Retinal pigment epithelial cell (primary cell): ENCODE measurements around the gene SYNDIG1L.

ENCODE experiments used
- DNase-seq: peaks from one replicate; pipeline ENCODE4 v3.0.0-alpha.2; 2010; ENCODE audit warnings: low read depth
- H3K4me3 ChIP-seq: 2 replicates; pipeline ENCODE4 v1.5.1; 2011; ENCODE audit warnings: mild to moderate bottlenecking, low read length, control low read depth, moderate library complexity
- CTCF ChIP-seq: conservative IDR thresholded peaks from 2 replicates; pipeline ENCODE4 v1.5.1; 2011; ENCODE audit warnings: low read depth, low read length, control low read depth, inconsistent platforms

Gene SYNDIG1L

GRCh38 chr14:74403619-74404417 is 22.2 kb downstream of the SYNDIG1L start:
- no peak for DNase-seq
- TF ChIP-seq CTCF: no peak

GRCh38 chr14:74402401-74403251 is 23.4 kb downstream of the SYNDIG1L start:
- no peak for DNase-seq

More at GRCh38 chr14:74403619-74404417, 22.2 kb downstream of the SYNDIG1L start:
- no peak overlapping the region for H3K4me3 ChIP-seq

GRCh38 chr14:74401504-74402241 is 24.3 kb downstream of the SYNDIG1L start:
- no peak overlapping the region for H3K4me3 ChIP-seq
- TF ChIP-seq CTCF: no peak
- no peak for DNase-seq

More at GRCh38 chr14:74402401-74403251, 23.4 kb downstream of the SYNDIG1L start:
- no peak for TF ChIP-seq CTCF
- H3K4me3 ChIP-seq: no peak overlapping the region

- H3K4me3 ChIP-seq: no peak overlapping the region
- TF ChIP-seq CTCF: no peak
- DNase-seq: no peak
Observed at GRCh38 chr14:74400919-74401503, 25.0 kb downstream of the SYNDIG1L start.

- TF ChIP-seq CTCF: peak; percentile 16
Observed at GRCh38 chr14:74400031-74400685, 25.9 kb downstream of the SYNDIG1L start.

GRCh38 chr14:74395094-74395493 is 30.9 kb downstream of the SYNDIG1L start:
- no peak overlapping the region for H3K4me3 ChIP-seq
- no peak for TF ChIP-seq CTCF
- no peak for DNase-seq

More at GRCh38 chr14:74400031-74400685, 25.9 kb downstream of the SYNDIG1L start:
- DNase-seq: no peak
- no peak overlapping the region for H3K4me3 ChIP-seq
